ENCODE measurements around the gene TACC3.

The TACC3 gene

DNA sequence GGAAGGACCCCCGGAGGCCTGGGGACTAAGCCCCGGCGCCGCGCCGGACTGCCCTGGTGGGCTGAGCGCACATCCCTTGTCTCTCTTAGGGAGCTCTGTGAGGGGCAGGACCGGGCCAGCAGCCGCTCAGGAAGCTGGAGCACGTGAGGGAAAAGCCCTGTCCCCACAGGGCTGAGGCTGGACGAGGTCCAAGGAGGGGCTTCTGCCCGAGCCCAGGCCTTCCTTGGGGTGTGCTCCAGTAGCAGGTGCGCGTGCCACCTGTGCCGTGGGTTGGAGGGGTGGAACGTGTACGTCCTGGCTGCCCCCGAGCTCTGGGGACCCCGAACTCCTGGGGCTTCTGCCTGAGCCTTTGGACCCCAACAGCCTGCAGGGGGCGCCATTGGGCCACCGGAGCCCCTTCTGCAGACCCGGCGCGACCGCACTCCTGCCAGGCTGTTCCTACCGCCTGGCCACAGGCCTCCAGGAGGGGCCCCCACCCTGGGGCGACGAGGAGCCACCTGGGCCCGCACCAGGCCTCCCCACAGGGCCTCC, 27.2 kb downstream of the TACC3 start:
- DNase-seq: peak; percentile 42

DNA sequence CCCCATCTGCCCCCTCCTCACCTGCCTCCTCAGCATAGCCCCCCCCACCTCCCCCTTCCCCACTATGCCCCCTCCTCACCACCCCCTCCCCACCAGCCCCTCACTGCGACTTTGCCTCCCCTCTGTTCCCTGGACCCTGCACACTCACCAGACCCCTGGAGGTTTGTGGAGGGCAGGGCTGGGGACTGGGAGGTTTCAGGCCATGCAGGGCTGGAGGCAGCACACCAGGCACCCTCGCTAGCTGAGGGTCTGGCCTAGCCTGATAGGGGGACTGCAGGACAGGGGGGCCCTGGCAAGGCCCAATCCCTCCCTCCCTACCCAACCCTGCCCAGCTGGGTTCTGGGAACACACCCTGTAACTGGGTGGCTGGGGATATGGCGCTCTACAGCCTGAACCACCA, 28.0 kb downstream of the TACC3 start:
- no peak for DNase-seq

DNA sequence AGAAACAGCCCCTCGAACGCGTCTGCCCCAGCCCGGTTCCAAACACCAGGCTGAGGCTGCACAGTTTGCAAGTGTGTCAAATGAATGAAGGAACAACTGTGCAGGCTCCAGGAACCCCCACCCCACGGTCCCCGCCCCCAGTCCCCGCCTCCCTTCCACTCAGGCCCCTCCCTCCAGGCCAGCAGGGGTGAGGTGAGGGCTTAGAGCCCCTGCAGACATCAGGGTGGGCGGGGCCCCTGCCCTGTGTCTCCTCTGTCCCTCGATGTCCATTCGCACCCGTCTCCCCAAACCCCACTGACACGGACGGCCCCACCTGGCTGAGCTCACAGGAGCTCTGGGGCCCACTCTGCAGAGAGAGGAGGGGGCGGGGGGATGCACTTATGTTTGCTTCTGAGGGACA, 28.5 kb downstream of the TACC3 start:
- no peak for DNase-seq

DNA sequence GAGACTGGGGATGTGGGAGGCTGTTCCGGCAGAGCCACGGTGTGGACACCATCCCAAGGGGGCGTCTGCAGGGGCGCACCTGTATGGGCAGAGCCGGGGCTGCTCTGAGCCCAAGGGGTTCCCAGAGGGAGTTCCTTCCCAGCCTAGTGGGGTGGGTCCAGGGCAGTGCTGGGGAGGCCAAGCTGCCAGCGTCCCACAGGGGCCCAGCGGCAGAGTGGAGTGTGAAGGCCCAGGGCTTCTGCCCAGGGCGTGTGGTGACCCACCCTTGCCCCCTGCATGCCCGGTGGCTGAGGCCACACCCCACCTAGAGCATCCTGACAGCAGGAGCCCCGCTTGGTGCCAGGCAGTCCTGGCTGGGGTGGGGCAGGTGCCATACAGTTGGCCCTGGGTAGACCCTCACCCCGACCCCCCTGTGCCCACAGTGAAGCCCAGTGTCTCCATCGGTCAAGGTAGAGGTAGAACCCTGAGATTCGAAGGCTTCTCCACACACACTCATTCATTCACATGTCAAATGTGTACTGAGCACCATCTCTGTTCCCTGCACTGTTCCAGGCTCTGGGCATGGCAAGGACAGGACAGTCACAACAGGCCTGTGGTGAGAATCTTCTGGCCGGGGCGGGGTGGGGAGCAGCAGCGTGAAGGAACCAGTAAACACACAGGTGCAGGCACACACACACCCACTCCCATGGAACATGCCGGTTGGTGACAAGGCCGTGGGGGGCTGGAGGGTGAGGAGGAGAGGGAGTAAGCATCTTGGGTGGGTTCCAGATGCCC, 29.2 kb downstream of the TACC3 start:
- DNase-seq: no peak

DNA sequence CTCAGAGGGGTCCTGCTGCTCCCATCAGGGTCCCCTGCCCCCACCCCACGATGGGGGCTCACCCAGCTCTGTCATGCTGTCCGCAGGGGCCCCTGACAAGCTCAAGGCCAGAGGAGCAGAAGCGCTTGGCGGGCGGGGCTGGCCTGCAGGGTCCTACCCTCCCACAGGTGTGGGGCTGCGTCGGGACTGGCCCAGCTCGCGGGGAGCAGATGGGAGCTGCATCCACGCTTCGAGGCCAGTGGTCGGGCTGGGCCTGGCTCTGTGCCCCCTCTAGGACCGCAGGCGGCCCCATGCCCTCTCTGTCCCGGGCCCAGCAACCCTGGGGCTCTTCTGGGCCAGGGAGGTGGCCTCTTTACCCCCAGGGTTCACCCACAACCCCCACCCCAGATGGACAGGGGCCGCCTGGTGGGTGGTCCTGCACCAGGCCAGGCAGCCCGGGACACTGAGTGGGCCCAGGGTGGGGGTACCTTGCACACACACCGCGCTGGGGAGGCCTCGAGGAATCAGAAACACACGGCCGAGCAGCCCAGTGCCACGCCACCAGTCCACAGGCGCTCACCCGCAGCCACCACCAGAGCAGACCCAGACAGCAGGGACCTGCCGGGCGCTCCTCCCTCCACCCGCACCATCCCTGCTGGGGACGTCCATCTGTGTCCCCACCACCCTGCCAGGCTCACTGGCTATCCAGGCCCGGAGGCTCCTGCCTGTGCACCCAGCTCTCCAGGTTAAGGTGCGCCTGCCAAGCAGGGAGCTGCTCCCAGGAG, 30.0 kb downstream of the TACC3 start:
- DNase-seq: no peak

DNA sequence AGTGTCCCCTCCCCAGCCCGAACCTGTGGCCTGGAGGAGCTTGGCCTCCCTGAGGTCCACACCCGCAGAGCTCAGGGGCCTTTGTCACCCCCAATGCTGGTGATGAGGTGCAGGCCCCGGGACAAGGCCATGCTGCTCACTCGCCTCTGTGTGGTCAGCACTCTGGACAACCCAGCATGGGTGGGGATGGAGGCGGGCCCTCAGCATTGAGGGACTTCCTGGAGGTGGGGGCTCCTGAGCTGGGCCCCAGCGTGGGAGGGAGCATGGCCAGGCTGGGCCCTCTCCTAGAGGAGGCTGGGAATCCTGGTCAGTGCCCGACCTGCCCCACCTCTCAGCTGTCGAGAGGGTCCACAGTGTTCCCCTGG, 30.6 kb downstream of the TACC3 start:
- peak; percentile 52 for DNase-seq

DNA sequence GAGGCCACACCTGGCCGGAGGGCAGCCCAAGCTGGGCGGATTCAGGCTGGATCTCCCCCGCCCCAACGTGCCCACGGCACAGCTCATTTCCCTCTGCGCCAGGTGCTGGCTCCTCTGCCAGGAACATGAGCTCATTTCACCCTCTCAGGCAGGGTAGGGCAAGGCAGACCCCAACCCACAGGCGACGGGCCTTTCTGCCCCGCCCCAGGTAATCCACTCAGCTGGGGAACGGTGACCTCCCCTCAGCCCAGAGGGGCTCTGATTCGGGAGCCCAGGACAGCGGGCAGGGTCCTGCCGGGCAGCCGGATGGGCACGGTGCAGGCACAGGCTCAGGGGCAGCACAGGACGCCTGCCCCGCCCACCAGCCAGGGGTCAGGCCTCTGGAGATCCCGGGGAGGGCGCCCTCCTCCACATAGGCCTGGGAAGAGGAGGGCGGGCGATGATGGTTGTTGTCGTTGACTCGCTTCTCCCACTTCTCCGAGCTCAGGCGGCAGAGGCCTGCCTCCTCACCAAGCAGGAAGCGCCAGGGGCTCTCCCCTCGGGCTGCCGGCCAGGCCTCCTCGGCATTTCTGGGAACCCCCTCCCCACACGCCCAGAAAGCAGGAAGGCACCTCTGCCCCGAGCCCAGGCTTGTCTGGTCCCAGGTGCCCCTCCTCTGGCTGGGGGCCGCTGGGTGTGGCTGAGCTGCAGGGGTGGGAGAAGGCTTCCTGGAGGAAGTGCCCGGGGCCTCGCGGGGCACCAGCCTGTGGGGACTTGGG, 31.1 kb downstream of the TACC3 start:
- peak; percentile 77 for DNase-seq

DNA sequence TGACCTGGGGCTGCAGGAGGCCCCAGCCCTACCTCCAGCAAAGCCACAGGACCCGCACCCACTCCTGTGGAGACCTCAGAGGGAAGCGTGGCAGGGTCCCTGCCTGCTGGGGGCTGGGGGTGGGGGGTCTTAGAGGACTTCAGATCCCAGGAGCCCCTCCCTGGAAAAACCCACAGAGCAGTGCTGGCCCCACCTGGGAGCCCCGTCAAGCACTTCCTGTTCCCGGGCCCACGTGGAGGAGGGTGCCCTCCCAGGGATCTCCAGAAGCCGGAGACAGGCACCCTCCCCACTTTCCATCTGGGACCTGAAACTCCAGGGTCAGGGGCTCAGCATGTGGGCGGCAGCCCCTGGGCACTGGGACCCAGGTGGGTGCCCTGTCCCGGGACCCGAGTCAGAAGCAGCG, 32.0 kb downstream of the TACC3 start:
- DNase-seq: no peak

DNA sequence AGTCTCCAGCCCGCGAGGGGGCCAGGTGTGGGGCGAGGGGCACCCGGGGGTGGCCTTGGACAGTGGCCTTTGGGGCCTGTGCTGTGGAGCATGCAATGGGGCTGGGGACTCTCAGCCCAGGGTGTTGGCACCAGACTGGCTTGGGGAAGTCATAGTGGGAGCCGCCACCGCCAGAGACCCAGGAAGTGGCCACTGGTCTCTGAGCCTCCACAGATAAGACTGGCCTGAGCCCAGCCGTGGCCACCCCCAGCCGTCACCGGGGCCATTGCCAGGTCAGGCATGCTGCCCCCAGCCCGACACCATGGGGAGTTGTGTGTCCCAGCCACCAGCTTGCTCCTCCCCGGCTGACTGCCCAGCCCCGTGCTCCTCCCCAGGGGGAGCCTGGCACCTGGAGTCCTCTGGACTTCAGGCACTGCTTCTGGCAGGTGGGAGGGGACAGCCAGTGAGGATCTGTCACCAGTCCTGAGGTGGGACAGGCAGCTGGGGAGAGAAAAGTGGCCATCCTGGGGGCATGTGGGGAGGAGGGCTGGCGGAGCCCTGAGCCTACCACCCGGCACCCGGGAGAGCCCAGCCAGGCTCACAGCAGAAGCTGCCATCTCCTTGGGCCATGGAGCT, 32.5 kb downstream of the TACC3 start:
- DNase-seq: no peak

DNA sequence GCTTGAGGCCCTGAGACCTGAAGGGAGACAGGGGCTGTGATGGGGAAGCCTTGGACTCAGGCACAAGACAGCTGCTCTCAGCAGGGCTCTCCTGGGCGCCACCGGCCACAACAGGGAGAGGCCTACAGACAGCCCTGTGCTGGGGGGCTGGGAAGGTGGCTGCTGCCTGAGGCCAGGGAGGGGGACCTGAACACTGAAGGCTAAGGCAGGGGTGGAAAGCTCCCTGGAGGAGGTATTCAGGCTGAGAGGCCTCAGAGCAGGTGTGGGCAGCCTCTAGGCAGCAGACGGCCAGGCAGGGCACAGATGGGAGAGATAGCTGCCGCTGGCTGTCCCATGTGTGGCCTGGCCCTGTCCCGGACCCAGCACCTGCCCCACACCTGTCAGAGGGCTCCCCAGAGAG, 33.0 kb downstream of the TACC3 start:
- no peak for DNase-seq

DNA sequence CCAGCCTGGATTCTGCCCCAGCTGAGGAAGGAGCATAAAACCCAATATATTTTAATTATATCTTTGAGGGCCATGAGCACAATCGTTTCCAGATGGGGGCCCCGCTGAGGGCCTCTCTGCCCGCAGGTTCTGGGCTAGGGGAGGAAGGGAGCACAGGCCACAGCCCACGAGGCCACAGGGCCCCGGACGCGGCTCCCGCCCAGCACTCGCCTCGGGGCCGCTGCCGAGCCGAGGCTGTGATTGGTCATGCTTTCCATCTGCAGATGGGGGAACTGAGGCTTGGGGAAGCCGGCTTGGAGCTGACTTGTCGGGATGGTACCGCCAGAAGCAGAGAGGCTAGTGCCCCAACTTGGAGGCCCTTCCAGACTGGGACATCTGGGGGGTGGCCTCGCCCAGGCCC, 34.0 kb downstream of the TACC3 start:
- DNase-seq: no peak

DNA sequence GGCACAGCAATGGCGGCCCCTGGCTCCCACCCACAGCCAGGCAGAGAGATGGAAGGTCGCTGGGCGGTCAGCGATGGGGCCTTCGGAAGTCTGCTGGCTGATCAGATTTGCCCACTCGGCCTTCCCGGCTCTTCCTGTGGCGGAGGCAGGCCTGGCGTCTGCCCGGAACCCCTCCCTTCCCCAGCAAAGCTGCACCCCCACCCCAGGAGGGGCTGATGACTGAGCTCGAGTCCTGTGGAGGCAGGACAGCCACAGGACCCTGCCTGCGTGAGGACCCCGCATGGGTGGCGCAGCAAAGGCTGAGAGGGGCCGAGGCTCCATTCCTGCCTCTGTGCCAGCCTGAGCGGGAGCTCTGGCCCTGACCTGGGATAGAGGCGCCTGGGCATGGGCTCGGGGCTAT, 34.8 kb downstream of the TACC3 start:
- no peak for DNase-seq

DNA sequence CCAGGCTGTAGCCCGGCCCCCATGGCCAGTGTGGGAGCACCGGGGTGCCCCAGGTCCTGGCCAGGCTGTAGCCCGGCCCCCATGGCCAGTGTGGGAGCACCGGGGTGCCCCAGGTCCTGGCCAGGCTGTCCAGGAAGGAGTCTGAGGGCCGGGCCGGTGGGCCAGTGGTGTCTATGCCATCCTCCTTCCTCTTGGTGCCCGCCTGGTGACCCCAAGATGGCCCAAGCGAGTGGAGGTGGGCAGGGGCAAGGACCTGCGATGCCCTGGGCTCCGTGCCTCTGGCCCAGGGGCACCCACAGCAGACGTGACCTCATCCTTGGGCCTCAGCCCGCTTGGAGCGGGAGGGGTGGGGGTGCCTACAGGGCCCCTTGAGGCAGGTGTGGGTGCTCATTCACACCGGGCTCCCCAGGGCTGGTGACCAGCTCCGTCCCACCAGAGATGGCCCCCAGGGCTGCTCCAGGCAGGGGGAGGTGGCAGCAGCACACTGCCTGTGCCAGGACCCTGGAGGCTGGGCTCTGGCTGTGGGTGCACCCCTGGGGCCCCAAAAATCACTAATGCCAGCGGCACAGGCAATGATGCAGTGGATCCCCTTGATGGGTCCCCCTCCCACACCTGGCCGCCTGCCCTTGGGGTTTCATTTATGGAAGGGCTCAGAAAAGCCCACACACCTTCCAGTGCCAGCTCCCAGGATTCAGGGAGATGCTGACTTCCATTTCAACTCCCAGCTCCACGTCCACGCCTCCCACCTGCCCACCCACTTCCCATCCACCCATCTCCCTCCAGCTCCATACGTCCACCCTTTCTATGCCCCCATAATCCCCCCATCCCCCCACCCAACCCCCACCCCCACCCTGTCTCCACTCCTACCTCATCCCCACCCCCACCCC, 35.8 kb downstream of the TACC3 start:
- DNase-seq: no peak

DNA sequence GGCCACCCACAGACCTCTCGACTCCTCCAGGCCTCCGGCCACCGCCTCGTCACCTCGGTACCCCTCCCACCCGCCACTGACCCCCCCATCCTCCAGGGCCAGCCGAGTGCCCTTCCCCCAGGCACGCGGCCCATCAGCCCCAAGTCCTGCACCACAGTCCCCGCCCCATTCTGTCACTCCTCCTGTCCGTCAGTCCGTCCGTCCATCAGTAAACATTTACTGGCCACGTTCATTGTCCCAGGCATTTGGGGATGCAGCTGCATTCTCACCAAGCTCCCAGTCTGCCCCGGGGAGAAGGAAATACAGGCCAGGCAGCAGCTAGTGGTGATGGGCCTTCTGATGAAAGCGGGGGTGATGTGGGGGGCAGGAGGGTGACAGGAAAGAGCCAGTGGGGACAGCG, 36.5 kb downstream of the TACC3 start:
- no peak for DNase-seq

DNA sequence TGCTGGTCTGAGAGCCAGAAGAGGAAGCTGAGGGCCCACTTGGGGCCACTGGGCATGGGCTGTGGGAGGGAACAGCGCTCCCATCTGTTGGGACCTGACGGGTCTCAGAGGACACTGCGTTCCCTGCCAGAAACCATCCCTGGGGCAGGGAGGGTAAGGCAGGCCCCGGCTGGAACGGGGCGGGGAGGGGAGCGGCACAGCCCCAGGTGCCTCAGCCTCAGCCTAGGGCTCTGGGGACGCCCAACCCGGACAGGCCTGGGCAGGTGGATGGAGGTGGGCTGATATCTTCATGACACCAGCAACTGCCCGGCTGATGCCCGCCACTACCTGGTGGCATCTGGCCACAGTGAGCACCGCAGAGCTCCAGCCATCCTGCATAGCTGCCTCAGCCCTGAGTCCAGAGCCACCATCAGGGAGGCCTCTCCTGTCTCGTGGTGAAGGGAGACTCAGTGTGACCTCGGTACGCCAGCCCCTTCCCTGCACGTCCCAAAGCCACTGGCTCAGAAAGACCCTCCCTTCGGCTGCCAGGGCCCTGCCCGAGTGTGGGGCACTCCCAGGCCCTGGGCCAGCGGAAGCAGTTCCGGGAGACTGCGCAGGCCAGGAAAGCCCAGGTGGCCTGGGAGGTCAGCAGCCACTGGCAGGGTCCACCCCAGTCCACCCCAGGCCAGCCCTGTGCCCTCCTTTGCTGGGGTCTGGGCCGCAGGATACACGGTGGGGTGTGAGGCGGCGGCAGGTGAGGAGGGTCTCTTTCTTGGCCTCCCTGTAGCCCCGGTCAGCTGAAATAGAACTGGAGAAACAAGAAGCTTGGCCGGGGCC, 37.2 kb downstream of the TACC3 start:
- no peak for DNase-seq

DNA sequence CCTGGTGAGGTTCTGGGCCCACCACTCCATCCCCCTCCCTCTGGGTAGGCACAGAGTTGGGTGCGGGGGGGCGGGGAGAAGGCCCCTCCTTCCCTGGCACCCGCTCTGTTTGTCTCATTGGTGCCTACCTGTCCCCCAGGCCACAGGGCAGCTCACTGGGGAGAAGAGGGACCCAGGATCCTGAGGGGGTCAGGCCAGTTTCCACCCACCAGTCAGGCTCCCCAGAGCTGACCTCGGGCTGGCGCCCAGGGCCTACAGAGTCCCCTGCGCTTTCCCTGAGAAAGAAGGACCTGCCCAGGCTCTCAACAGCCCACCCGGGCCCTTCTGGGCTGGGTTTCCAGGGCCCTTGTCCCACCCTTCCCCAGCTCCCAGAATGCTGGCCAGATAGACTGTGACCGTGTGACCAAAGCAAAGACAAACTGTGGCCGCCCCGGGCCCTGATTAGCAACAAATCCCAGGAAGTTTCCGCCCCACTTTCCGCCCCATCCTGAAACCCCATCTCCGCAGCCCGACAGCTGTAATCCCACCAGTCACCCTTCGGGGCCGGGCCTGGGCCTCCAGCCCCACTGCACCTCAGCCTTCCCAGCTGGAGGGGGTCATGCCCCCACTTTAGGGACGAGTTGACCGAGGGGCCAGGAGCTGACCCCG, 38.0 kb downstream of the TACC3 start:
- no peak for DNase-seq

DNA sequence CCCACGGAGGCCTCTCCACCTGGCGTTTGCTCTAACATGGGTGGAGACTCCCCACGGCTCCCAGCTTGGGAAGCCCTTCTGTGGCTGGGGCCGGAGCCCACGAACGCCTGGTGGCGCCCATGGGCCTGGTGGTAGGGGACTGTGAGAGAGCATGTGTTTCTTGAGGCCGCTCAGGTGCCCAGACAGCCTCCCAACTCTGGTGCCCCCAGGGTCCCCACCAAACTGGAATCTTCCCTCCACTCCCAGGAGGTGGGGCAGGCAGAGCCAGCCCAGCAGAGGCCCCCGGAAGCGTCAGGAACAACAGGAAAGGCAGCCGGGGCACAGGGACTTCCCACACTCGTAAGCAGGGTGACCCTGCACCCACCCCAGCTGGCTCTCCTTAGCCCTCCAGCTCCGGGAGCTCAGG, 38.5 kb downstream of the TACC3 start:
- DNase-seq: no peak

DNA sequence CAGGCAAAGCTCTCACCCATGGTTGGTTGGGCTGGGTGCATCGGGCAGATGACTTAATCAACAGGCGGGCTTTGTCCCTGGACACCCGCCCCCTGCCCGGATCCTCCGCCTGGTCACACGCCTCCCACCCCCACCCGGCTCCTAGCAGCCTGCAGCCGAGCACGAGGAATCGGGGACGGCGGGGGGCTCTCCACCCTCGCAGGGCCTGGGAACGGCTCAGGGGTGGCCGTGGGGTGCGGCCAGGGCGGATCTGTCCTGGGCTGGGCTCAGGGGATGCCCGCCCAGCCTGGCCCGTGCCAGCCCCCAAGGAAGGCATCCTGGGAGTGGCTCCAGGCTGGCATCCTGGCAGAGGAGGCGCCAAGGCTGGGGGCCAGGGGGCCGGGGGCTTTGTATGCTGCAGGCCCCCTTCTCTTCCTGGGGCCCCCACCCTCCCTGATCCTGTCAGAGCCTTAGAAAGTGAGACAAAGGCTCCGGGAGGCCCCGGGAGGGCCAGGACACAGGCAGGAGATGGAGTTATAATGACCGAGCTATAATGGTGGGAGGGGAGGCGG, 39.3 kb downstream of the TACC3 start:
- DNase-seq: no peak

DNA sequence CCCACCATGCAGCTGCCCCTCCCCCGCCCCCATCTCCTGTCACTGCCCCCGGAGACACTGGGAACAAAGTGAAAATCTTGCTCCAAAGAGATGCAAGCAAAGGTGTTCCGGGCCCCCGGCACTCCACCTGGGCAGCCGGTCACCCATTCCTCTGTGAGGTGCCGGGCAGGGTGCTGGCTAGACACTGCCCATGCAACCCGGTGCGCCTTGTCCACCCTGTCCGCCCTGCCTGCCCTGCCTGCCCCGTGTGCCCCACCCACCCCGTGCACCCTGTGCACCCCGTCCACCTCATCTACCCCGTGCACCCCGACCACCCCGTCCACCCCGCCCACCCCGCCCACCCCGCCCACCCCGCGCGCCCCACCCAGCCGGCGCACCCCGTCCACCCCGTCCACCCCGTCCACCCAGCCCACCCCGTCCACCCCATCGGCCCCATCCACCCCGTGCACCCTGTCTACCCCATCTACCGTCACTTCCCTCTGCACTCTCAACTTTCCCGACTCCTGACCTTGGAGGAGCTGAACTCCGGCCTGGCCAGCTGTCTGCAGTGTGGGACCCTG, 39.9 kb downstream of the TACC3 start:
- DNase-seq: no peak
